Bronchial epithelial cell (primary cell): ENCODE measurements around the gene EYA2. TPM values are rescaled to one million over a fixed set of nuclear protein-coding genes. Genes with fewer than 3 reads are reported as not detected.

Source experiments
- DNase-seq: peaks from one replicate; pipeline ENCODE4 v3.0.0-alpha.2; 2010; ENCODE audit warnings: low read depth
- FAIRE-seq: peaks from 2 replicates; lab custom pipeline; 2011; peaks lifted over from hg19 to GRCh38; lab: Jason Lieb, UNC
- H3K27me3 ChIP-seq: 2 replicates; pipeline ENCODE4 v1.5.1; 2011; ENCODE audit warnings: low read length; ENCODE audit not compliant: control insufficient read depth, insufficient read depth
- H3K36me3 ChIP-seq: 2 replicates; pipeline ENCODE4 v1.5.1; 2011; ENCODE audit warnings: low read length; ENCODE audit not compliant: control insufficient read depth, insufficient read depth
- H3K4me3 ChIP-seq: 2 replicates; pipeline ENCODE4 v1.5.1; 2011; ENCODE audit warnings: mild to moderate bottlenecking, low read depth, low read length, control low read depth
- total RNA-seq: library from RNA; depleted of rRNA; stranded (reverse); fragments of >200 nt; gene quantifications from 2 replicates; pipeline ENCODE4 v1.2.1, GENCODE V29; 2014
- TF ChIP-seq, protein P1 (sequence below): IDR thresholded peaks from 2 replicates; pipeline ENCODE4 v1.5.1; 2011; ENCODE audit warnings: mild to moderate bottlenecking, moderate library complexity, low read length, control low read depth, inconsistent platforms; ENCODE audit not compliant: insufficient read depth, severe bottlenecking

EYA2 gene
- total RNA-seq, 1 donor from 2014 or later = 8.4 TPM

DNA sequence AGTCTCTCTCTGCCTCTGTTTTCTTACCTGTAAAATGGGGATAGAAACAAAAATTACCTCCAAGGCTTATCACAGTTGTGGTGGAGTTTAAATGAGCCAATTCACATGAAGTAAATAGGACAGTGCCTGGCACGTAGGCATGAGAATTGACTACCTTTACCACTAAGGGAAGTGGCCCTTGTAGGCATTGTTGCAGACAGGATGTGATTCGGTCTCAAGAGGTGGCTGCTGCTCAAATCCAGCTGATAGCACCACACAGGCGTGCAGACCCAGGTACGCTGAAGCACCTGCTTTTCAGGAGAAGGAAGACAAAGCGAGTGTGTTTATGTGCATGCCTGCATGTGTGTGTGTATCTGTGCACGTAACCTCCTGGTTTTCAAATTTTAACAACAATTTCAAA, 108.6 kb downstream of the EYA2 start:
- TF ChIP-seq, protein P1, sequence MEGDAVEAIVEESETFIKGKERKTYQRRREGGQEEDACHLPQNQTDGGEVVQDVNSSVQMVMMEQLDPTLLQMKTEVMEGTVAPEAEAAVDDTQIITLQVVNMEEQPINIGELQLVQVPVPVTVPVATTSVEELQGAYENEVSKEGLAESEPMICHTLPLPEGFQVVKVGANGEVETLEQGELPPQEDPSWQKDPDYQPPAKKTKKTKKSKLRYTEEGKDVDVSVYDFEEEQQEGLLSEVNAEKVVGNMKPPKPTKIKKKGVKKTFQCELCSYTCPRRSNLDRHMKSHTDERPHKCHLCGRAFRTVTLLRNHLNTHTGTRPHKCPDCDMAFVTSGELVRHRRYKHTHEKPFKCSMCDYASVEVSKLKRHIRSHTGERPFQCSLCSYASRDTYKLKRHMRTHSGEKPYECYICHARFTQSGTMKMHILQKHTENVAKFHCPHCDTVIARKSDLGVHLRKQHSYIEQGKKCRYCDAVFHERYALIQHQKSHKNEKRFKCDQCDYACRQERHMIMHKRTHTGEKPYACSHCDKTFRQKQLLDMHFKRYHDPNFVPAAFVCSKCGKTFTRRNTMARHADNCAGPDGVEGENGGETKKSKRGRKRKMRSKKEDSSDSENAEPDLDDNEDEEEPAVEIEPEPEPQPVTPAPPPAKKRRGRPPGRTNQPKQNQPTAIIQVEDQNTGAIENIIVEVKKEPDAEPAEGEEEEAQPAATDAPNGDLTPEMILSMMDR = no peak
- DNase-seq (no peak), FAIRE-seq (no peak)
- H3K27me3 ChIP-seq = no peaks in the 10 kb centered on the region
- H3K4me3 ChIP-seq = no peak overlapping the region
- H3K36me3 ChIP-seq = peaks cover 17% of the 10 kb centered on the region

DNA sequence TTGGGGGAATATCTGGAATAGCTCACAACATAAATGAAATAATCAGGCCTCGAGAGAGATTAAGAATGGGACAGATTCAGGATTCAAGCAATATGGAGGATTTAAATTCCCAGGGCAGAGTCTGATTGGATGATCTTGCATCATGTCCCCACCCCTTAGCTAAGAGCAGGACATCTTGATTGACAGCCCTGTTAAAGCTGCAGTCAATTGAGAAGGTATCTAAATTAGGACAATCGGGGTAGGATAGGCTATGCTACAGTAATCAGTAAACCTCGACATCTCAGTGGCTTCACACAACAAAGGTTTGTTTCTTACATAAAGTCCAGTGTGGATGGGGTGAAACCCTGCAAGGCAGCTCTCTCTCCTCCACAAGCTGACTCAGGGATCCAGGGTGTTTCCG, 109.5 kb downstream of the EYA2 start:
- DNase-seq (no peak), FAIRE-seq (no peak)
- TF ChIP-seq, protein P1 = no peak
- Histone ChIP-seq H3K4me3 (no peak overlapping the region), H3K36me3 (peaks cover 17% of the 10 kb centered on the region), H3K27me3 (no peaks in the 10 kb centered on the region)

DNA sequence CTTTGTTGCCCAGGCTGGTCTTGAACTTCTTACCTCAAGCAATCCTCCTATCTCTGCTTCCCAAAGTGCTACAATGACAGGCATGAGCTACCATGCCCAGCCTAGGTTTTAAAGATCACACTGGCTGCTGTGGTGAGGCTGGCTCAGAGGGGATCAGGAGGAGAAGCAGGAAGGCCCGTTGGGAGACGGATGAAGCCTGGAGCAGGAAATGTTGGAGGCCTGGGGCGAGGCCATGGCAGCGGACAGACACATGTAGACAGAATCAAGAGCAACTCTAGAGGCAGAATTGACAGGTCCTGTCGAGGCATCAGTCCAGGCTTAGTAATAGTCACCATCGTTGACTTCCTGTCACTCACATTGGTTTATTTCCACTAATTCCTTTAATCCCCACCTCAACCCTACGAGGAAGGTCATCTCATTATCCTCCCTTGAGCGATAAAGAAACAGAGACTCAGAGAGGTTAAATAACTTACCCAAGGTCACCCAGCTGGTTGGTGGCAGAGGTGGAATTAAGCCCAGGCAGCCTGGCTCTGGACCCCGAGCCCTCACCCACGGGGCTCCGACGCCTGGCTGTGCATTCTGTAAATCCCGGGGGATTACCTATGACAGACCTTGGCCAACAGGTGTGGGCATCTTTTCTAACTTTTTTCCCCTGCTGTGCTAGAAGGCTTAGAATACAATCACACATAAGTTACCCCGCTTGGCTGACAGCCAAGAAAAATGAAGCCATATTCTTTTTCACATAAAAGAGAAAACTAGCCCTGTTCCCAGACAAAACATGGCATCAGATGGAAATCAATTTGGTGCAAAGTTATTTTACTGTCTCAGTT, 113.4 kb downstream of the EYA2 start:
- FAIRE-seq (no peak), DNase-seq (no peak)
- Histone ChIP-seq H3K36me3 (peaks cover 17% of the 10 kb centered on the region), H3K4me3 (no peak overlapping the region), H3K27me3 (no peaks in the 10 kb centered on the region)
- TF ChIP-seq, protein P1 = no peak

DNA sequence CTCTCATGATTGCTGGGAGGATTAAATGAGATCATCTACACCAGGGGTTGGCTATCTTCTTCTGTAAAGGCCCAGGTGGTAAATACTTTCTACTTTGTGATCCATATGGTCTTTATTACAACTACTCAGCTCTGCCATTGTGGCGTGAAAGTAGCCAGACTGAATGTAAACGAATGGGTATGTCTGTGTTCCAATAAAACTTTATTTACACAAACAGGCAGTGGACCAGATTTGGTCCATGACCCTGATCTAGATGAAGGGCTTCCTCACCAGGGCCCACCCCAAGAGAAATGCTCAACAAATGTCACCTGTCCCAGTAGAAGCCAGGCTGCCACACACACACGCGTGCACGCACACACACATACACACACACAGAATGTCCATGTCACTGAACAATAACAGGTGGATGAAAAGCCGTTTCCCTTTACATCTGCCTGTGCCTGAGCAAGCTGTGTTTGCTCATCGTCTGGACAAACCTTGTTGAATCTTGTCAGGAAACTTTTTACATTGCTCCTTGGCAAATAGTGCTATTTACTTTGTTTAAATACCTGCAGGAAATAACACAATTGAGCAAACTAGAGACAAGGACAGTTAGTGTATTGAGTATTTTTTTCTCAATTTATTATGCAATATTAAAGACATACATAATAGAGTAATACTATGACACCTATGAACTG, 114.3 kb downstream of the EYA2 start:
- TF ChIP-seq, protein P1 = no peak
- FAIRE-seq (peak; percentile 90), DNase-seq (peak; percentile 85)
- no peak overlapping the region for H3K4me3 ChIP-seq
- peaks cover 16% of the 10 kb centered on the region for H3K36me3 ChIP-seq
- no peaks in the 10 kb centered on the region for H3K27me3 ChIP-seq

DNA sequence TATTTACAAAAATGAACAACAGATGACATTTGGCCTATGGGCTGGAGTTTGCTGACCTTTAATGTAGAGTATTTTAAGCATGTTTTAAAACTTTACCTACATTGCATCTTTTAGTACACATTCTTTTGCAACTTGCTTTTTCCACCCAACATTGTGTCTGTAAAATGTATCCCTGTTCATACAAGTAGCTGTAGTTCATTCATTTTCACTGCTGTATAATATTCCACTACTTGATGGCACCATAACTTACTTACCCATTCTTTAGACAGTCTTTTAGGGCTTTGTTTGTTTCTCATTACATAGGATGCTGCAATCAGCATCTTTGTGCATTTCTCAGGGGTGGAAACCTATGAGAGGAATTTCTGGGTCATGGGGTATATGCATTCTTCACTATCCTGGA, 115.1 kb downstream of the EYA2 start:
- peaks cover 15% of the 10 kb centered on the region for H3K36me3 ChIP-seq
- FAIRE-seq (no peak), DNase-seq (no peak)
- no peak overlapping the region for H3K4me3 ChIP-seq
- no peaks in the 10 kb centered on the region for H3K27me3 ChIP-seq
- TF ChIP-seq, protein P1 = no peak
